GM12875 (cell line): Measurements from ENCODE around the gene GRM6.

Source experiments
- H3K4me3 ChIP-seq: one replicate; pipeline ENCODE4 v1.5.1; 2011; ENCODE audit warnings: low read depth, low read length, control low read depth
- CTCF ChIP-seq: IDR thresholded peaks from 2 replicates; pipeline ENCODE4 v1.5.1; 2011; ENCODE audit warnings: low read depth, mild to moderate bottlenecking, control low read depth, inconsistent platforms, low read length, moderate library complexity, borderline replicate concordance; ENCODE audit not compliant: insufficient read depth

The GRM6 gene

GRCh38 chr5:178983728-178984127 is 11.4 kb downstream of the GRM6 start:
- no peak for TF ChIP-seq CTCF
- H3K4me3 ChIP-seq: no peak overlapping the region

- TF ChIP-seq CTCF: no peak
- H3K4me3 ChIP-seq: no peak overlapping the region
These were observed 12.2 kb downstream of the GRM6 start for GRCh38 chr5:178982941-178983340.

- H3K4me3 ChIP-seq: no peak overlapping the region
- no peak for TF ChIP-seq CTCF
These were observed 13.7 kb downstream of the GRM6 start for GRCh38 chr5:178981381-178981780.

GRCh38 chr5:178965465-178966055 is 29.6 kb downstream of the GRM6 start:
- TF ChIP-seq CTCF: no peak
- no peak overlapping the region for H3K4me3 ChIP-seq

GRCh38 chr5:178941361-178941760 is 53.8 kb downstream of the GRM6 start:
- H3K4me3 ChIP-seq: no peak overlapping the region
- no peak for TF ChIP-seq CTCF

- no peak for TF ChIP-seq CTCF
- H3K4me3 ChIP-seq: no peak within 1 kb of the TSS
These were observed 54.4 kb downstream of the GRM6 start, which contains the start of gene ZNF454 for GRCh38 chr5:178940569-178941360. Gene ZNF454 (plus strand): TSS chr5:178941198. CDS start chr5:178942792, 1,594 bp downstream.
